ENCODE results near the gene PCNX2.

Gene PCNX2

DNA sequence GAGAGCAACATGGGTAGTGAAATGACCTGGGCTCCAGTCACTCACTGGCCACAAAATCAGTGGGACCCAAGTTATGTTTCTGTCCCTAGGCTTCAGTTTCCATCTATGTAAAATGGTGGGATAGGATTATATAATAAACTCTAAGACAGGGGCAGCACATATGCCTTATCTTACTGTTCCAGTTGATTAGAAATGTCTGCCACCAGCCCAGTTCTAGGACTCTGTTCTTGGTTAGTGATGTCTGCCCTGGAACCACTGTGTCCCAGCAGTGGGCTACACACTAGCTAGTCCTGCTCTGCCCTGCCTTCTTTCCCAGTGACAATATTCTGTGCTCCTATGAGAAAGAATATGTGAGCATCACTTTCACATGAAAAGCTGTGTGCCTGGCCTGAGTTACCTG is 138.3 kb downstream of the PCNX2 start:
- TF ChIP-seq ZFX (IDR thresholded peaks at IDR 0.05) = no peak
- TF ChIP-seq, protein P1, sequence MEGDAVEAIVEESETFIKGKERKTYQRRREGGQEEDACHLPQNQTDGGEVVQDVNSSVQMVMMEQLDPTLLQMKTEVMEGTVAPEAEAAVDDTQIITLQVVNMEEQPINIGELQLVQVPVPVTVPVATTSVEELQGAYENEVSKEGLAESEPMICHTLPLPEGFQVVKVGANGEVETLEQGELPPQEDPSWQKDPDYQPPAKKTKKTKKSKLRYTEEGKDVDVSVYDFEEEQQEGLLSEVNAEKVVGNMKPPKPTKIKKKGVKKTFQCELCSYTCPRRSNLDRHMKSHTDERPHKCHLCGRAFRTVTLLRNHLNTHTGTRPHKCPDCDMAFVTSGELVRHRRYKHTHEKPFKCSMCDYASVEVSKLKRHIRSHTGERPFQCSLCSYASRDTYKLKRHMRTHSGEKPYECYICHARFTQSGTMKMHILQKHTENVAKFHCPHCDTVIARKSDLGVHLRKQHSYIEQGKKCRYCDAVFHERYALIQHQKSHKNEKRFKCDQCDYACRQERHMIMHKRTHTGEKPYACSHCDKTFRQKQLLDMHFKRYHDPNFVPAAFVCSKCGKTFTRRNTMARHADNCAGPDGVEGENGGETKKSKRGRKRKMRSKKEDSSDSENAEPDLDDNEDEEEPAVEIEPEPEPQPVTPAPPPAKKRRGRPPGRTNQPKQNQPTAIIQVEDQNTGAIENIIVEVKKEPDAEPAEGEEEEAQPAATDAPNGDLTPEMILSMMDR (conservative IDR thresholded peaks at IDR 0.05) = no peak
- no peak overlapping the region for H3K27ac ChIP-seq

DNA sequence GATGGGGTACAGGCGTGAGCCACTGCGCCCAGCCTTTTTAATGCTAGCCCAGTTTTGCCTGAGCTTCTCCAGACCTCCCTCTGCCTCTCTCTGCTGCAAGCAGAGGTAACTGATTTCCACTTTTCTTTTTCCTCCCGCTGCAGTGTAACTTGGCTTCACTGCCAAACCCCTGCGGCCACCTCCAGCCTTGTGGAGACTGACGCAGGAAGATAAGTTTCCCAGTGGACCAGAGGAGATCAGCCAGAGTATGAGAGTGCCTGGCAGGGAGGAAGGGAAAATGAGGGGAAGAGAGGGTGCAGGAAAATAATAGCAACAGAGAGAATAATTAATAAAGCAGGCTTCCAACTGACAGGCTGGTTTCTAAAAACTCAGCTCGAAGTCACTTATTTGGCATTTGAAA is 143.7 kb downstream of the PCNX2 start:
- no peak overlapping the region for H3K27ac ChIP-seq
- TF ChIP-seq, protein P1 (conservative IDR thresholded peaks at IDR 0.05) = no peak
- TF ChIP-seq ZFX (IDR thresholded peaks at IDR 0.05) = no peak

DNA sequence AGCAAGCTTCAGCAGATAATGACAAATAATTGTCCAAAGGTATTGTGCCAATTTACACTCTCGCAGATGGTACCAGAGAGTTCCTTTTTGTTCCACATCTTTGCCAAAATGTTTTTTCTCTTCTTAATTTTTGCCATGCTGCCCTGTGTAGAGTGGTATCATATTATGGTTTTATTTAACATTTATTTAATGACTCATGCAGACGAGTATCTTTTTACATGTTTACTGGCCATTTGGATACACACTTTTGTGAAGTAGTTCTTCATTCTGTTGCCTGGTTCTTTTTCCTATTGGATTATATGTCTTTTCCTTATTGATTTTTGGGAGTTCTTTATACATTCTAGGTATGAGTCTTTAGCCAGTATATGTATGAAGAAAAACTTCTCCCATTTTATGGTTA is 151.1 kb downstream of the PCNX2 start:
- no peak overlapping the region for H3K27ac ChIP-seq
- TF ChIP-seq ZFX (IDR thresholded peaks at IDR 0.05) = no peak
- TF ChIP-seq, protein P1 (conservative IDR thresholded peaks at IDR 0.05) = no peak

DNA sequence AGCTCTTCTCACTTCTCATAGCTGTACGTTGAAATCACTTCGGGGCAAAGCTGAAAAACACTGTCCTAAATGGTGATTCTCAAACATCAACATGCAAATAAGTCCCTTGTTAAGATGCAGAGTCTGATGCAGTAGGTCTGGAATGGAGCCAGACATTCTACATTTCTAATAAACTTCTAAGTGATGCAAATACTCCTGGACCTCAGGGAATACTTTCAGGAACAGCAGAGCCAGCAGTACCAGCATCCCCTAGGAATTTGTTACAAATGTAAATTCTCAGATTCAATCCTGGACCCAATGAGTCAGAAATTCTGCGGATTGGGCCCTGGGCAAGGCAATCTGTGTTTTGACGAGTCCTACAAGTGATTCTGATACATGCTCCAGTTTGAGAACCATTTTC is 152.3 kb downstream of the PCNX2 start:
- TF ChIP-seq, protein P1 (conservative IDR thresholded peaks at IDR 0.05) = no peak
- TF ChIP-seq ZFX (IDR thresholded peaks at IDR 0.05) = no peak
- H3K27ac ChIP-seq = no peak overlapping the region

DNA sequence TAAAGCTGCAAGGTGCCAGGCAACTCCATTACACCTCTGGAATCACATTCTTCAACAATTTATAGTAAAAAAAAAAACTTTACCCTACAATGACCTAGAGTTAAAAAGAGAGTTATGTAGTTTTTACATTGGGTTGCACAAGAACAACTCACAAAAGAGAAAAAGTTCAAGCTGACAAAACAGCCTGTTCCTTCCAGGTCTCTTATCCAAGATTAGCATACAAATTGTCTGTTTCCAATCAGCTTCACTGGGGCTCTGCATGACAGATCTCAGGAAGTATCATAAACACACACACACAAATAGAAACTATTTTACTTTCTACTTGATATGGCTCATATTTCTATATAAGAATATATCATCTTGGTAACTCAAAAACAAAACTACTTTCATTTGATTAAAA is 154.6 kb downstream of the PCNX2 start:
- no peak overlapping the region for H3K27ac ChIP-seq
- TF ChIP-seq, protein P1 (conservative IDR thresholded peaks at IDR 0.05) = no peak
- TF ChIP-seq ZFX (IDR thresholded peaks at IDR 0.05) = no peak

DNA sequence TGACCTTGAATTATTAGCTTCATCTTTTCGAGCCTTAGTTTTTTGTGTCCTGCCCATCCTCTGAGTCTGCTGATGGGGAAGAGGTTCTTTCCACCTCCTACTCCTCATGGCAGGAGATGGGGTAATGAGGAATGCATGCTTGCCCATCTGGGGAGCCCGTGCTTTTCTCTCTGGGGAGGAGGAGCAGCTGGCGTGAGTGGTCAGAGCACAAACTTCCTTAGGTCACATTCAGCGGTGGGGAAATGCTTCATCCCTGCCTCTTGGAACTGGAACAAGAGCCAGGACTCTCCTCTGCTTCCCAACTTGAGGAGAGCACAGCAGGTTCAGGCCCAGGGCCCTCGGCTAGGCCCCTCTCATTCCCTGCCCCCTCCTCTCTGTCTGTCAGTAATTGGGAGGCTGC is 155.0 kb downstream of the PCNX2 start:
- TF ChIP-seq, protein P1 (conservative IDR thresholded peaks at IDR 0.05) = no peak
- H3K27ac ChIP-seq = no peak overlapping the region

DNA sequence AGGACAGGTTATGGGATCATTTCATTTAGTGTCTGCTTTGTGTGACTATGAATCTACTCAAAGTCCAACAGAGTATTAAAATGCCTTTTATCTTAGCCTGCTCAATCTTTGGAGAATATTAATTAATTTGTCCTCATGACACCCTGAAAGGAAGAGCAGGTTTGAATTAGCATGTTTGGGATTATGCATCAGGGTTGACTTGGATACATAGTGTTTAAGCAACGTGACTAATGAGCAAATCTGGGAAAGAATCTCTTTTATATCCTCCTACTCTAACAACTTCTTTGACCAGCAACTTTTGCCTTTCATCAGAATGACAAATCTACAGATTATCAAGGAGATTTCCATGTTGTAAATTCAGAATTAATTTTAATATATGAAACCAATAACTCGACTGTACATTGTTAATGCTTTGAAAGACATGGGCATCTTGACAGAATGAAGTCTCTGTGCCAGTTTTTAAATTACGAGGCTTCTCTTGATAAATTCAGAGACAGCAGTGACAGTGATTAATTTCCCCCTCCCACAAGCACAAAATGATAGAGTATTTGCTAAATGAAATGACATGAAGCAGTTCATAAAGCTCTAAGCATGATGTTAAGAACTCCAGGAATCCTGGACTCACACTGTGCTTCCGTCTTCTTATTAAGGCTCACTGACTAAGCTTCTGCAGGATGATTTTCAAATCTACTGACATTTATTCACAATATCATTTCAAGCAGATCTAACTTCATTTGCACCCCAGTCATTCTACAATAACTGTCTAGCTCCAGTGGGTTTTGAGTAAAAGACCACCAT is 156.5 kb downstream of the PCNX2 start:
- TF ChIP-seq ZFX (IDR thresholded peaks at IDR 0.05) = no peak
- TF ChIP-seq, protein P1 (conservative IDR thresholded peaks at IDR 0.05) = no peak
- no peak overlapping the region for H3K27ac ChIP-seq

Data from C4-2B (cell line).